HG02588 (cell line): ENCODE data around the gene CIBAR2.

Source experiments
- ATAC-seq: cut with Tn5 transposase; IDR thresholded peaks from one replicate; pipeline ENCODE4 v1.9.1; 2021; ENCODE audit warnings: mild to moderate bottlenecking, moderate library complexity; ENCODE audit not compliant: unreplicated experiment

CIBAR2 gene

DNA sequence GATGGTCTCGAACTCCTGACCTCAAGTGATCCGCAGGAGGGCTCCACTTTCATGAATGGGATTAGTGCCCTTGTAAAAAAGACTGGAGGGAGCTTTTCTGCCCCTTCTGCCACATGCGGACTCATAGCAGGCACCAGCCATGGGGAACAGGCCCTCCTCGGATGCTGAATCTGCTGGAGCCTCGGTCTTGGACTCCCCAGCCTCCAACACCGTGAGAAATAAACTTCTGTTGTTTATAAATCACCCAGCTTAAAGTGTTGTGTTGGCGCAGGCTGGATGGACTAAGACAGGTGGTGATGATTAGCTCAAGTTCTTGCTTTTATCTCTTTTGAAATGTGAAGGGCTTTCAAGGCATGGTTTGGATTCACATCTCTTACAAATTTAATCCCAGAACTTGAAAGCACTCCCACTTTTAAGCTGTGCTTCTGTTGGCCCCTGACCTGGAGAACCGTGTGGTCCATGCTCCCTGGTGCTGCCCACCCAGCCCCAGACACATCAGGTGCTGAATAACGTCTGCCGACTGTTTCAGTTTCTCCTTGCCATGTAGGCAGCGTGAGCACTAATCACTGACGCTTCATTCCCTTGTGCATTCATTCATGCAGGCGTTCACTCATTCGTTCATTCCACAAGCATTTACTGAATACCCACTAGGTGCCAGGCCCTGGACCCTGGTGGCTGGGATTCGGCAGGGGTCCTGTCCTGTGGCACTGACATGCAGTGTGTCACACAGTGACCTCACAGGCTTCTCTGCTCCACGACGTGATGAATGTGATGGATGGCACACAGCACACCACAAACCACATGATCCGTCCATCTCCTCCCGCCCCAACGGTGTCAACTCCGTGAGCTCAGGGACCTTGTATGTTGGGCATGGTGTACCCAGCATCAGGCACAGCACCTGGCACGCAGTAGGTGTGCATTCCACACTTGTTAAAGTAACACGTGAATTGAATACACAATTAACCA lies 8.9 kb downstream of the CIBAR2 start:
- ATAC-seq, result no peak

DNA sequence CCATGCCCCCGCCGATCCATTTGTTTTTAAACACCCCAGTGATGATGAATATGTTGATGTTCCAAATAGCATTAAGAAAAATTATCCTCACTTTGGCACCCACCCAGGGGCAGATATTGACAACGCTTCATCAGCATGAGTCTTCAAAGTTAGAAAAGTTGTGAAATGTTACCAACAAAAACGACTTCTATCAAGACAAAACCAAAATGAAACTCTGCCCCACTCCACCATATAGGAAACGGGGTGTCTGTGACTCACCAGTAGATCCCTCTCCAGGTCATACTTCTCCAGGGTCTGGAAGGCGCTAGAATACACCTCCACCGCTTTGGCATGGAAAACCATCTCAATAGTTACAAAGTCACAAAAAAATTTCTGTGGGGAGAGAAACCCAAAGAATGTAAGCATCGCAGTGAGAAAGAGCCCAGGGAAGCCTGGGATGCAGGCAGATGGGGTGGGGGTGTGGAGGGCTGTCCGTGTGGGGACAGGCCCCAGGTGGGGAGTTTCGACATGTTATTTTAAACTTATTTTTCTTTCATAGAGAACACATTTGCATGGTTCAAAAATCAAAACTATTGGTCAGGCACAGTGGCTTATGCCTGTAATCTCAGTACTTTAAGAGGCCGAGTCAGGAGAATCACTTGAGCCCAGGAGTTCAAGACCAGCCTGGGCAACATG lies 10.2 kb downstream of the CIBAR2 start:
- no peak for ATAC-seq

DNA sequence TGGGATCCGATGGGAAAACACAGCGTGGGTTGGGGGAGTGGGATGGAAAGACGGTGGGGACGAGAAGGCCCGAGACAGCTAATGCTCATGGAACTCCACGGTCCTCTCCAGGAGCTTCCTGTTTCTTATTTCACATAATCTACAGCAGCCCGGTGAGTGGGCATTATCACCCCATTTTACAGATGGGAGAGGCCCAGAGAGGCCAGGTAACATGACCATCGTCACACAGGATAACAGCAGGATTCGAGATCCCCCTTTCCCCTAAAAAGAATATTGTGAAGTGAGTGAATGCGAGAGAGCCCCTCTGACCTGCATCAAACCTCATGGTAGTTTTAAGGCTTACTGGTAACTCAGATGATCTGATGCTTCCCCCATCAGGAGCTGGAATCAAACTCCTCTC lies 12.0 kb downstream of the CIBAR2 start:
- no peak for ATAC-seq

DNA sequence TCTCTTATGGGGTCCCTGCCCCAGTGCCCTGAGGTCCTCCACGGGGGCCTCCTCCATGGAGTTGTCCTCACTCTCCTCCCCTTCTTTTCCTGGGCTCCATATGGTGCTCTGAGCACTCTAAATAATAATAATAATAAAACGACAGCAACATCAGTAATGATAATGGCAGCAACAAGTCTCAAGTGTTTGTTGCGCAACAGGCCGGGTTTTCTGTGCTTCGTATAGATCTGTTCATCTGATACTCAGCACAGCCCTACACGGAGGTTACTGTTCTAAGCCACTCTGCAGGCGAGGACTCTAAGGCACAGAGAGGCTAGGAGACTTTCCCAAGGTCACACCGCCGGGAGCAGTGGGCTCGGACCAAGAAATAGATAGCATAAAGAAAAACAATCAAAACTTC lies 13.7 kb downstream of the CIBAR2 start:
- ATAC-seq, result no peak

DNA sequence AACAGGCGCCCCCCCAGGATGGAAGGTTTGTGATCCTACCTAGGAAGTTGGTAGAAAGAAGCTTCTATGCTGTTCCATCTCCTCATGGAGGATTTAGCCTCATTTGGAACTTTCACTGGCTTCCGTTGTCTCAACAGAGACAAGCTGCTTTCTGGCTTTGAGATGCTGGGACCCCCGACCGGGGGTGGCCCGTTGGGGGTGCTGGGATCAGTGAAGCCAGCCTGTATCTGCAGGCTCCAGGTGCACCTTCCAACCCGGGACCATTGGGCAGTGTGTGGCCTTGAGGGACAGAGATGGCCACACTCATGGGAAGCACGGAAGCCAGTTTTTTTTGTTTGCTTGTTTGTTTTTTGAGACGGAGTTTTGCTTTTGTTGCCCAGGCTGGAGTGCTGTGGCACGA lies 15.4 kb downstream of the CIBAR2 start:
- no peak for ATAC-seq

DNA sequence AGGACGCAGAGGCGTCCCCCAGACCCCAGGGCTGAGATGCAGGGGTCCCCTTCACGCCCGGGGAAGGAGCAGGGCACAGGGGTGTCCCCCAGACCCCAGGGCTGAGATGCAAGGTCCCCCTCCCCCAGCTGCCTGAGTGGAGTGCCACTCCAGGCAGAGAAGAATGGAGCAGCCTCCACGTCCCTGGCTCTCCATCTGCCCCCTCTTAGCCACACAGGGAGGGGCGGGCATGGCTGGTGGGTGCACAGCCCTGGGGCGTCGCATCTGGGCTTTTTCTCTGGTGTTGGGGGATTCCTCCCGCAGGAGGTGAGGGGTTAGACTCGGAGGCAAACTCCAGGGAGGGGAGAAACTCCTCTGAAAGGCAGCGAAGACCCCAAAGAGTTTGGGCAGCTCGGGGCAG lies 17.5 kb downstream of the CIBAR2 start:
- ATAC-seq, result no peak

DNA sequence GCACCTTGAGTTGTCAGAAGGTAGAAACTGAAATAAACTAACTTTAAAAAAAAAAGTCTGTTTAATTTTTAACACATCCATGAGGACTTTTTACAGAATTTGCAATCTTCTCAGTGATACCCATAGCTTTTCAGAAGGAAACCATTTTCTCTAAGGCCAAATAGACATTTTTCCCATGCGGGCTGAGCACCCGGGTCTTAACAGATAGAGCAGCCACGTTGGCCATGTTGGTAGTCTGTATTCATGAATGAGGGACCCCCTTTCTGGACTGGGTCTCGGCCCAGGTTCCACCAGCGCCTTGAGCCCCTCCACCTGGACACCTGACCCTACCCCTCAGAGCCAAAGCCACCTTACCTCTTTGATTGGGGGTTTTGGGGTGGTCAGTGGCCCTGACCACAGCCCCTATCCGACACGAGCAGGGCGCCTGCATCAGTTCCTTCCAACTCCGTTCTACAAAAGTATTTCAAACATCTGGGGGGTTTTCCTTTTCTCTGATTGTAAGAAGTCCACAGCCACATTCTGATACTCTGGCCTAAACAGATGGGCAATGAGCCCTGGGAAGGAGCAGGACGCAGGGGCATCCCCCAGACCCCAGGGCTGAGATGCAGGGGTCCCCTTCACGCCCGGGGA lies 18.0 kb downstream of the CIBAR2 start:
- no peak for ATAC-seq

DNA sequence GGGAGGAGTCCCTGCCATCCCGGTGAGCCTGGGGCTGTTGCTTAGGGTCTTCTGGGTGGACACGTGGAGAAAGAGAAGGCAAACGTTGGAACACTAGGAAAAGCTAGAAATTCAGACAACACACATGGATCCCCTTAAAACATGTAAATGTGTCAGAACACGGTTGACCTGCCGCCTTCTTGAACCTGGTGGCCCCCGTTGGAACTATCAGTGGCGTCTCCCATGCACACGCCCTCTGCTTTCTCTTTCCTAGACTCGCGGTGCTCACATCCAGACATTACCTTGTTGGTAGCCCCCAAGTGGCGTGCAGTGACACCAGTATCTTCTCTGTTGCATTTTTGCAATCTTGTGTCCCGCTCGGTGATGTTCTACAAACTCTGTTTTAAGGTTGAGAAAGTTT lies 18.6 kb downstream of the CIBAR2 start:
- ATAC-seq, result no peak

DNA sequence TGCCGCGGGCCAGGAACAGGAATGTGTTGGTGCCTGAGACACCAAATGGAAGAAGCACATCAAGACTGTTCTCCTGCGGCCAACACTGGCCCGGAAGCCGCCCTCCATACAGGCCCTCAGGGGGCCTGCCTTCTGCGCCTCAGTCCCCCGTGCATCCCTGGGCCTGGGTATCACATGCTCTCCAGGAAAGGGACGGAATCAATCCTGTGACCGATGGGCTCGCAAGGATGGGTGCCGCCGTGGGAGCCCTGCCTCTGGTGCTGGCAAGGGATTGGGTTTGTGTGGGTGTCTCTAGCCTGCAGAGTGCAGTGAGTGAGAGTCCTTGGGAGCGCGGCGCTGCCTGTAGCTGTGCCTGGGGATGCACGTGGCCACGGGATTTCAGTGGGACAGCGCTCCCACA lies 19.4 kb downstream of the CIBAR2 start:
- ATAC-seq, result no peak

DNA sequence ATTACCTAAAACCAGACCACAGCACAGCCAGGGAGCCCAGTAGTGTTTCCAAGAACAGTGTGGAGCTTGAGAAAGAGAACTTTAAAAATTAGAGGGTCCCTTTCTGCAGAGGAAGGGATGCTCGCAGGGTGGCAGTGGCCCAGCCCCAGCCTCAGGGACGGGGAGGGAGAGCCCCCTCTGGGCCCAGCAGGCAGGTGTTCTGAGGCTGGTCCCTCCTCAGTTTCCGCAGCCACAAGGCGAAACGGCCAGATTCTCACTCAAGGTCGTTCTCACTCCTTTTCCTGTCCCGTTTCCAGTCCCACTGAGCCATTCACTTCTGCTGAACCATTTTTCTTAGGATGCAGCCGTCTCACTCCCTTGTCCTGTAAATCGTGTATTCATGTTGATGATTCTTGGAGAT lies 20.0 kb downstream of the CIBAR2 start:
- ATAC-seq, result no peak

DNA sequence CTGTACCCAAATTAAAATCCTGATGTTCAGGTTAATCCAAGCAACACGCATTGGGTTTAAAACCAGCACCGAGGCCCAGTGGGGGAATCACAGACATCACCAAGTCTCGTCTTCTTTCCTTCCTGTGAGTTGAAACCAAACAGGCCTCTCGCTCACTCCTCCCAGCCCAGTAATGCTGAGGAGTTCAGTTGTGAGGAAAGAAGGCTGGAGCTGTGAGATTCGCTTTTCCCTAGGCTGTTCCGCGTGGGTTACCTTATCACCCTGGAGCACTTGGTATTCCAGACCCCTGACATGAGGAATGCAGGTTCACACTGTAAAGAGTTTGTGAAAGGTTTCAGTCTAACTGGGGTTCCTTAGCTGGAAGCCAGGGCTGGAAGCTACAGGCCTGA lies 20.8 kb downstream of the CIBAR2 start:
- no peak for ATAC-seq

DNA sequence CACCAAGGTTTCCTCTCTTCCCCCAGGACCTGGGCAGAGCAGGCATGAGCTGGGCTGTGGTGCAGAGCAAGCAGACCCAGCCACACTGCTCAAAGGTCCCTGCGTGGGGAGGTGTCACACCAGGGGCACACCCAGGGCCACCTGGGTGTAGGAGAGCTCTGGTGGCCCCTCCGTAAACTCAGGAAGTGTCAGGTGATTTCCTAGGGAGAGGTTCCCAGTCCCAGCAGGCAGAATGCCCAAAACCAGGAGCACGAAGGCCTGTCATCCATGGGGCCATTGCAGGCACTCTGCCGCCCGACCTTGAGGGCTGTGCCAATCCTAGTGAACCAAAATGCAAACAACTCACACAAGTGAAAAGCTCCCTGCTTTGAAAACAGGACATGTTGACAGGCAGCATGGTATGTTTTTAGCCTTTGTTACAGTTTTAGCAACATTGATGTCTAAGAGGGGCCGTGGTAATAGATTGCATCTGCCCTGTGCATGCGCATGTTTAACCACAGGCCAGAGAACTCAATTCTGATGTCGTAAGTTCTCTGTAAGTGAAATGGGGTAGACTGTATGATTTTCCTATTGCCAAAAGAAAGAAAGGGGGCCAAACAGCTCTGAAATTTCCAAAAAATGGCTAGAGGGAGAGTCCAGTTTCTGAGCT lies 21.3 kb downstream of the CIBAR2 start:
- ATAC-seq, result no peak

DNA sequence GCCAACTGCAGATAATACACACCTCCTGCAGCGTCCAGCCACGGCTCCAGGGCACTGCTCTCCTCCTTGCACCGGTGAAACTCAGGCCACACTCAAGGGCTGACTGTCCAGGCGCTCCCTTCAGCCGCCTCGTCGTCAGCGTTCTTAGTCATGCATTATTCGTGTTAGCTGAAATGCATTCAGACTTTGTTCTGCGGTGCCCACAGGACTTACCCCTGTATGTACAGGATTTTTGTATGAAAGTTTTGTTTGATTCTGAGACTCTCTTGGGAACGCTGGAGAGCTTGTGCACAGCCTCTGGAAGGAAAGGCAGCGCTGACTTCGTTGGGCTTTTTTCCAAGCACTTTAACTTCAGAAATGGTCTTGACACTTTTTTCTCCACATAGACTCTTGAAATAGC lies 22.1 kb downstream of the CIBAR2 start:
- no peak for ATAC-seq

DNA sequence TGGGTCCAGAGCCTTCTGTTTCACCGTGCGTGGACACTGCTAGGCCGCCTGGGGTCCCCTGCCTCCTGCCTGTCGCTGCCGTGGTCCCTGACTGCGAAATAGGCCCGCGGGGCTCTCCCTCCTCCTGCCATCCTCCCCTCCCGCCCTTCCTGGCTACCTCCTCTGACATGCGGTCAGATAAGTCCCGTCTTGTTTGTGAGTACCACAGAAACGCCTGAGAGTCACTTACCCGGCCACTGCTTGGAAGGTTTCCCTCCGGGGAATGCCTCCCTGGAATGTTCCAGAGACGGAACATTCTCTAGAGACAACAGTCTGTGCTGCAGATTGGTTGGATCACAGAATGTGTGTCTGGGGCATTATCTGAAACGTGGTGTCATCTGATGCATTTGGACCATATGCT lies 22.7 kb downstream of the CIBAR2 start:
- no peak for ATAC-seq

DNA sequence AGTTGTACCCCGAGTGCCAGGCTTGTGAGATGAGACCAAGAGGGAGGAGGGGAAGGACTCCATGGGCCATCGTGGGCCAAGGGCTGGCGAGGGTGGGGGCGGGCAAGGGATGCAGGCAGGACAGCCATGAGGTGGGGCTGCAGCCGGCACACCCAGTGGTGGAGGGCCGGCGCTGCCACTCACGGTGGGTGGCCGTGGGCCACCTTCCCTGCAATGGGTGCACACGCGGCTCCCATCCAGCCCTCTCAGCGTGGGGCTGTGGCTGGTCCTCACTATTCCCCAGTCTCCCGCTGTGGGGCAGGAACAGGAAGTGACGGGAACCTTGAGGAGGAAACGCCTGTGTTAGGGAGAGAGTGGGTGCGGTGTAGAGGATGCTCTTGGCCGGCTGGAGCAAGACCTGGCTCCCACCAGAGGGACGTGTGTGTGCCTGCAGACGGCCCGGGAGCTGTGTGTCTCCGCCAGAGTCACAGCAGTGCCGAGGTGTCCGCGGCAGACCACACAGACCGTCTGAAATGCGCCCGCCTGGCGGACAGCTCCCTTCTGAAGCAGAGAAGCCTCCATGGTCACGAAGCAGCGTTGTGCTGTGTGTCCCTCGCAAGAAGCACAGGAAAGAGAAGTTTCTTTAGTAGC lies 23.6 kb downstream of the CIBAR2 start:
- no peak for ATAC-seq

DNA sequence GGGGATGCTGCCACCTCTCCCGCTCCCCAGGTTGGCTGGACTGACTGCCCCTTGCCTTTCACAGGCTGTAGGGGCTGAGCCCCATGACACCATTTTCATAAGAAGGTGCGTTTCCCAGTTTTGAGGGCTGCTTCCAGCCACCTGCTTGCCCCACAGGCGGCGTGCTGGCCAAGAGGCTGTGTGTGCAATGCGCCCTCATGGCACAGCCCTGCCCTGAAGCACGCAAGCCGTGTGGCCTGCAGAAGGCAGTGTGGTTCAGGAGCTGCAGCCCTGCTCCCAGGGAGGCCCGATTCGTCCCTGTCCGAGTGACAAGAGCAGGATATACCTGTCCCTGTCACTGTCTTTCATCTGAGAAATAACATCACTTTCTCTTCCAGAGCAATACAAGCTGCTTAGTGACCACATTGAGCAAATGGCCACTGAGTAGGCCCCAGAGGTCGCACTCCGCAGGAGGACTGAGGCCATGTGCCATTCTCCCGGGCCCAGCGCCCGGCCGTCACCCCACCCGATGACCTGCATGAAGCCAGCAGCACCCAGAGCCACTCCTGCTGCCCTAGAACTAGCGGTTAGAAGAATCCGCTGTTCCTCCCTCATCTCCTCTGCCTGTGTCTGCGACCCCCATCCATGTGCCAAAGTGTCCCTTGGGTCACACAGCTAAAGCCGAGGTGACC lies 24.2 kb downstream of the CIBAR2 start:
- no peak for ATAC-seq

DNA sequence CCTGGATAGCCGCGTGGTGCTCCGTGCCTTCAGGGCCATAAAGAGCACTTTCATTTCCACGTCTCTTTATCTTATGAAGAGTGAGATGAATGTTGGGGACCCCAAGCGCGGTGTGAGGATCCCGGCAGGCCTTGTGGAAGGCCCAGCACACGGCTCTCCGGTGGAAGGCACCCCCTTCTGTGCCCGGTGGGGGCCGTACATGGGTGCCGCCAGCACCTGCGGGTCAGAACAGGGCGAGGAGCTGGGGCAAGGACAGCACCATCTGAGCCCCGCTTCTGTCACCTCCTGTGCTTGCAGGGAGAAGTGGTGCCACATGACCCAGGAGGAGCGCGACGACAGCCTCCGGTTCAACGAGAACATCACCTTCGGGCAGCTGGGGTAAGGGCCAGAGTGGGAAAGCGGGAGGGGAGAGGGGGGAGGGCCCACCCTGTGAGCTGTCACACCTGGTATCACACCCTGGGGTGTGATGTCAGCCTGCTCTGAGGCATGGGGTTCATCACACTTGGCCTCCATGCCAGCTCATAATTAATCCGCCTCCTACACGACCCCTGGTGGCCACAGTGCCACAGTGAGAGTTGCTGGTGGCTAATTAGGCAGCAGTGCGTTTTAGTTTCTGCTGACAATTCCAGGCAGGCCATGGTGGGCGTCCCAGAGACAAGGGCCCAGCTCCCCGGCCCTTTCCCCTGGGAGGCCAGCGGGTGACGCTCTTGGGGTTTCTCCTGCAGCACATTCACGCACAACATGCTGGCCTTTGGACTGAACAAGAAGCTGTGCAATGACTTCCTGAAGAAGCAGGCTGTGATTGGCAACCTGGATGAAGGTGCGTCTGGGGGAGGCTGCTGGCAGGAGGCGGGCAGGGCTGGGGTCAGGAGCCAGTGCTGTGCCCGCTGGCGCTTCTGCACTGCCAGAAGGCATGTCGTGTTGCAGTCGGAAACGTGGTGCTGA lies 25.7 kb downstream of the CIBAR2 start:
- ATAC-seq, result no peak

DNA sequence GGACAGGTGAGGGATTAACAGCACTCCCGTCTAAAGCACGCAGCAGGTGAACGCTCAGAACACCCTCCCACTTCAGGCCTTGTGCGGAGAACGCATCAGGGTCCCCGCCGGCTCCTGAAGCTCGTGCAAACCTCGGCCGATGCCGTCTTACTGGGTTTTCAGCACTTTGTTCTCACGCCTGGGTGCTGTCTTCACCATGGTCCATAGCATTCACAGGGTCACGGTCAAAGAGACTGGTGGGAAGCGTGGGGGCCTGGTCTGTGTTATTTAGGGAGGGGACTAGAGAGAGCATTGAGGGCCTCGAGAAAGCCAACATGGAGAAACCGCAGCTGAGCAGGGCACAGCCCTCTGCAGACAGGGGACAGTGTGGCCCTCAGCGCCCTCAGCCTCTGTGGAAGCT lies 26.6 kb downstream of the CIBAR2 start:
- no peak for ATAC-seq

DNA sequence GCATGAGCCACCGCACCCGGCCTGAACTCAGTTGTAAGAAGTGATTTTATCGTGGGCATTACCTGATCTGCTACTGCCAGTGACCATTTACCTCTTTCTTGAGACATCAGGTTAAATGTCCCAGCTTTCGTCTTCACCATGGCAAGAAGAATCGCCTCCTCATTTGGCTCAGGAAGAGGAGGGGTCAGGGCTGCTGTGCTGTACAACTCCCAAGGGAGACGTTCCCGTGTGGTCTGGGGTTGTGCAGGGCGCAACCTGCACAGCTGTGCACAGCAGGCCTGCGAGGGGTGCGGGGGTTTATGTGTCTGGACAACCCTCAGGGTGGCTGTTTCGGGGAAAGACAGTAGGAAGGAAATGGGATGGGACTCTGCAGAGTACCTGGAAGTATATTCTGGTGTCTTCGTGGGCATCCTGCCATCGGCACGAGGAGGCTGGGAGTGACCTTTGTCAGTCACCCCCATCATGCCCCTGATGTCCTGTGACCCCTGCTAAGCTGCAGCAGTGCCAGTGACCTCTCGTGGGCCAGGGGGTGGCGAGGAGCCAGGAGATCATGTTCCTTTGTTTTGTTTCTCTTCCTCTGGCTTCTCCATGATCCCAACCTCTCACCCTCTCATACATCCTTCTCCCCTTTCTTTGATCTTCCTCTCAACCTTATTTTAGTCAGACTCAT lies 27.3 kb downstream of the CIBAR2 start:
- ATAC-seq, result no peak
